ENCODE data around the gene EDC4.

GRCh38 chr16:67868290-67868689, 4.6 kb upstream of the EDC4 start:
- TF ChIP-seq ZC3H10 (CRISPR knock-in tag; IDR thresholded peaks at IDR 0.05): no peak
- TF ChIP-seq SNAI2 (CRISPR knock-in tag; IDR thresholded peaks at IDR 0.05): no peak
- TF ChIP-seq ESRRG (CRISPR knock-in tag; IDR thresholded peaks at IDR 0.05): no peak
- no peak for TF ChIP-seq POU6F1 (CRISPR knock-in tag; IDR thresholded peaks at IDR 0.05; ENCODE audit: borderline replicate concordance, low read depth)
- no peak for TF ChIP-seq ZFP3 (CRISPR knock-in tag; IDR thresholded peaks at IDR 0.05)
- TF ChIP-seq TCF4 (CRISPR knock-in tag; IDR thresholded peaks at IDR 0.05; ENCODE audit: borderline replicate concordance): no peak
- no peak for TF ChIP-seq ZFP30 (CRISPR knock-in tag; IDR thresholded peaks at IDR 0.05)
- no peak for TF ChIP-seq TSHZ2 (CRISPR knock-in tag; IDR thresholded peaks at IDR 0.05)
- no peak for TF ChIP-seq RARB (CRISPR knock-in tag; IDR thresholded peaks at IDR 0.05)
- no peak for TF ChIP-seq PATZ1 (CRISPR knock-in tag; IDR thresholded peaks at IDR 0.05; ENCODE audit: borderline replicate concordance)
- no peak for TF ChIP-seq ARNTL (CRISPR knock-in tag; IDR thresholded peaks at IDR 0.05; ENCODE audit: borderline replicate concordance, low read depth)
- TF ChIP-seq OSR1 (CRISPR knock-in tag; IDR thresholded peaks at IDR 0.05): no peak
- TF ChIP-seq ZNF70 (CRISPR knock-in tag; IDR thresholded peaks at IDR 0.05): no peak
